GM19043 (cell line): ENCODE measurements around the gene TTC39B.

ENCODE experiments used
- ATAC-seq: cut with Tn5 transposase; IDR thresholded peaks from one replicate; pipeline ENCODE4 v1.9.1; 2021; ENCODE audit warnings: low read depth; ENCODE audit not compliant: unreplicated experiment

The TTC39B gene

DNA sequence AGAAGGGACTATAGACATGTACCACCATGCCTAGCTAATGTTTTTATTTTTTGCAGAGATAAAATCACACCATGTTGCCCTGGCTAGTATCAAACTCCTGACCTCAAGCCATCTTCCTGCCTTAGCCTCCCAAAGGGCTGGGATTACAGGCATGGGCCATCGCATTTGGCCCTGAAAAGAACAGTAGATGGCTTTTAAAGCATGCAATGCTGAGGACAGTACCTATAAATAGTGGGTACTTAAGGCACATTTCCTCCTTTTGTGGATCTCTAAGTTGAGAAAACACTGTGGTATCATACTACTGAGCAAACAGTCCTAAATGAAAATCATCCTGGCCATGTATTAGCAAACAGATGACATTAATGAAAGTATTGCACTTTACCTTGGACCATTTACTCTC is 119.4 kb downstream of the TTC39B start:
- no peak for ATAC-seq

DNA sequence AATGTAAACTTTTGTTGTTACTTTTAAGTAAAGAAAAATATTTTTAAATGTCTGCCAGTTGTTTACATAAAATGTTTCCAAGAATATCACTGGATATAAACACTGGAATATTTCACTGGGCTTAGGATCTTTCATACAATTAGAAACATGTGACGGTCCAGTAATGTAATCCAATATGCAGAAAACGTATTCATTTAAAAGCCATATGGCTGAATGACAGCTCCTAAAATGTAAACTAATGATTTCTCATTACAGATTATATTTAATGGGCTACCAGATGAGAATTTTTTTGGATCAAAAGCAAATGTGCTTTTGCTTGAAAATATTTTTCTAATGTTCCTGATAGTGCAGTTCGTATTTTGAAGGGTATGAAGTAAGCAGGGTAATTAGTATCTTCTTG is 124.3 kb downstream of the TTC39B start:
- no peak for ATAC-seq

DNA sequence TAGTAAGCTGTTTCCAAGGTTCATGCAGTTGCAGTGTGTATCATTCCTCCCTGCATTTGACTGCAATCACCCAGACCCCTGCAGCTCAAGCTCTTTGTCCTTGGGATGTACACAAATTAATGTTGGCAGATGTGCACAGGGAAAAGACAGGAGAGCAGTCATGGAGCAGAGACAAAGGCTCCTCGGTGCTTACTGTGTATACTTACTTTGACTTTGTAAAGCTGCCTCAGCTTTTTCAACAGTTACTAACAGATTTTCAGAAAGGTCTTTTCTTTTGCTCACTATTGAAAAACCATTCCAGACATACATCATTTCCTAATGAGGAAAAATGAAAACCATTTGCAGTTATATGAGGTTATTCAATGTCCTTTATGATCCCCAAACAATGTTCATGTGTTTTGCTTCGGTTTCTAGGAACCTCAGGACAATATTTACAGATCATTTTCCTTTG is 124.9 kb downstream of the TTC39B start:
- ATAC-seq: no peak

DNA sequence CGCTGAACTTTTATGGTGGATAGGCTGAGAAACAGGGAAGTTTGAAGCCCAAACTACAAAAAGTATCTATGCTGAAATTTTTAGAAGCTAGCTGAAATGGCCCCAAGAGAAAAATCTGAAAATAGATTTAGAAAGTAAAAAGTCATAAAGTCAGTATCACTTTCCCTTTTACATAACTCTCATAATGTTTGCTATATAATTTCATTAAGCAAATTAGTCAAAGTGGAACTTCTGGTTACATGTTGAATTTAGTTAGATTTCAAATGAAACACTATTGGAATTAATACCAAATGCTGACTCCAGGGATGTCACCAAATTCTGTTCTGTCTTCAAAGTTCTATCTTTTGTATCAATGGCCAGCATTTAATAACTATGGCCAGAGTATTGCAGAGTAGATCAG is 126.9 kb downstream of the TTC39B start:
- ATAC-seq: no peak

DNA sequence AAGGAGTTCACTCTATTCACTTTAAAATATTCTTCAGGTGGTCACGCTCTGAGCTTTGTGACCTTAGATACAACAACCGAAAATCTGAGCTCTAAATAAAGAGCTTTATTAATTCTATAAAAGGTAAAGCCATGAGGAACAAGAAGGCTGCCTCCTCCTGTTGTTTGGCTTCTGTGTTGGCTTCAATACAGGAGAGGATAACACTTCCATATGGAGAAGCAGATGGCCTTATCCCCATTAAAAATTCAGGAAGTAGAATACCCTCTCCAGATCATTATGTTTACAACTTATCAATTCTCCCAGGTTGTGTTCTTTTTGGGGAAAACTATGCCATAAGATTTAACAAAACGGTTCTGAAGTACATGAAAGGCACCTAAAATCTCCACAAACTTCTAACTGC is 128.4 kb downstream of the TTC39B start:
- ATAC-seq: no peak

DNA sequence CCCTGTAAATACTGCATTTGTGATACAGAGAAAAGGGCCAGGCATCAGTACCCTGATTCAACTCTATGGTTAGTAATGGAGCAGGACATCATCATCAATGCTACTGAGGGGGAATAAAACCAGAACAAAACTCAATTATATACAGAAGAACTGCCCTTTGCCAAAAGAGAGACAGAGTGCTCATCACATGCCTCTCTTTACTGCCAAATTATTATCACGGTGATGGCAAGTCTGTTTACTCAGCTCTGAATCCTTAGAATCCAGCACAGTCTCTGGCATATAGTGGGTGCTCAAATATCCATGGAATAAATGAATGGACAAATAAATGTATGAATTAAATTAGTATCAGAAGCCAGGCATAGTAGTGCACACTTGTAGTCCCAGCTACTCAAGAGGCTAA is 130.2 kb downstream of the TTC39B start:
- ATAC-seq: no peak

DNA sequence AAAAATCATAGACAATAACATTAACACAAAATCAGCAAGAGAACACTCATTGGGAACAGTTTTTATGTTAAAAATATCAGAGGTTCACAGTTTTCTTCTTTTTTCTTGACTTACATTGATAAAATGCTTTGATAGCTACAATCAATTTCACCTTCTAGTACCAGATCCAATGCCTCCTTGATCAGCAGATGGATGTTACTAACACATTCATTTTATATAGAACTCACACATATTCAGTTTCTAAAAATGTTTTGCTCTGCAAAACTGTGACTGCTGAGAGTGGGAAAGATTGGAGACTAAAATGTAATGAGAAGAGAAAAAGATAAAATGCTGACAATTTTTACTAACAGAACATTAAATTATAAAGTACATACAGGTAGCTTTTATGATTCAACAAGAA is 143.1 kb downstream of the TTC39B start:
- no peak for ATAC-seq

DNA sequence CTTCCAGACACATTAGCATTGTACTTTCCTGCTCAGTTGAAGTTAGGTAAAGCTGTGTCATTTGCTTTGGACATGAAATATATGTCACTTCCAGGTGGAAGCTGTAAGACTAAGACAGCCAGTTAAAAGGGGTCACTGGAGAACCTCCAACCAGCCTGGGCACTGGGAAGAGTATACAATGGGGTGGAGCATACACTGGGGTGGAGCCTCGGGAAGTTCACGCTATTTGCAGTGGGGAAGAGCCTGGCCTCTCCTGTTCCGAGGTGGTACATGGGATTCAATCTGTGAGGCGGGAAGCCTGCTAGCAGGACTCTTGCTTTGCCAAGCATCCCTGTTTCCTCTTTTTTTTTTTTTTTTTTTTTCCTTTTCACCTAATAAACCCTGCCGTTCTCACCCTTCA is 145.3 kb downstream of the TTC39B start:
- no peak for ATAC-seq

DNA sequence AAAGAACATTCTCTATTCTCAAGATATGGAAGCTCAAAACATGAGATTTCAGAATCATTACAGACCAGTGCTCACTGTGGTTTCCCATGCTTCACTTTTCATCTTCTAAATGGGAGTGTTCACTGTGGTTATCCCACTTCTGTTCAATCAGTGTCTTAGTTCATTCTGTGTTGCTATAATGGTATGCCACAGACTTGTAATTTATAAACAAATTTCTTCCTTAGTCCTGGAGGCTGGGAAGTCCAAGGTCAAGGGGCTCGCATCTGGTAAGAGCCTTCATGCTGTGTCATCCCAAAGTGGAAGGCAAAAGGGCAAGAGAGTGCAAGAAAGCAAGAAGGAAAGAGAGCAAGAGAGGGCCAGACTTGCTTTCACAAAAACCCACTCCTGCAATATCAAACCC is 146.3 kb downstream of the TTC39B start:
- ATAC-seq: no peak

DNA sequence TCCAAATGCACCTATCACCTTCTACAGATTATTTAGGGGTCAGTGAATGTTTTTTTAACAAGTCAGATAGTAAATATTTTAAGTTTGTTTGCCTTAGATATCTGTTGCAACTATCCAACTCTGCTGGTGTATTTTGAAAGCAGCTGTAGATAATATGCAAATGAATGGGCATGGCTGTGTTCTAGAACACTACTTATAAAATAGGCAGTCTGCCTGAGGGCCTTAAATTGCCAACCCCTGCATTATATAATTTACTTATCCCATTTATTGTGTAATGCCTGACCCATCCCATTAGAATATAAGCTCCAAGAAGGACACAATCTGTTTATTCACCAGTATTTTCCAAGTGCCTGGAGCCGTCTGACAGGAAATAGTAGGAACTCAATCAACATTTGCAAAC is 149.0 kb downstream of the TTC39B start:
- no peak for ATAC-seq

DNA sequence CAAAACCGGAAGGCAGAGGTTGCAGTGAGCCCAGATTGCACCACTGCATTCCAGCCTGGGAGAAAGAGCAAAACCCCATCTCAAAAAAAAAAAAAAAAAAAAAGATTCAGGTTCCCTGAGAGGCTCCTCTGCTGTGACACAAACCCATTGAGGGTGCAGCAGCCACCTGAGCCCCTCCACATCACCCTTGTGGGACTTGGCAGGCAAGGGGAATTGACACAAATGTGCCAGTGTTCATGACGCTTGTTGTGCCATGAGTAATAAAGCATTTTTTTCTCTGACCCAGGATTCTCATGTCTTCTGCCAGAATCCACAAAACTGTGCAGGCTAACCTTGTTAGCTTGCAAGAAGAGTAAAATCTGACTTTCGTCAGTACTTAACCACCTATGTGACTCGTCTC is 149.6 kb downstream of the TTC39B start:
- ATAC-seq: no peak

DNA sequence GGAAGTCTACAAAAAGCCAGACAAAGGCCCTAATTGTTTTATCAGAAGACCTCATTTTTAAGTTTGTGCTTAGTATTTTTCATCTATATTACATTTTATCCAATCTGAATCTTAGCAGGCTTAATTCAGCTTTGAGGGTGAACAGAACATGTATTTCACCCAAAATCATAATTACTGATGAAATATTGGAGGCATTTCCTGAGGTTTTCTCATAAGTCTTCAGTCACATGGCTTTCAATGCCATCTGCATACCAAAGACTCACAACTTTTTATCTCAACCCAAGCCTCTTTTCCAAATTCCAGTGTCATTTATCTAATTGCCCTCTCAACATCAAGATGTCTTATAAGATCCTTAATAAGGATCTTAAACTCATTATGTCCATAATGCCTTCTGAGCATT is 150.8 kb downstream of the TTC39B start:
- ATAC-seq: no peak

DNA sequence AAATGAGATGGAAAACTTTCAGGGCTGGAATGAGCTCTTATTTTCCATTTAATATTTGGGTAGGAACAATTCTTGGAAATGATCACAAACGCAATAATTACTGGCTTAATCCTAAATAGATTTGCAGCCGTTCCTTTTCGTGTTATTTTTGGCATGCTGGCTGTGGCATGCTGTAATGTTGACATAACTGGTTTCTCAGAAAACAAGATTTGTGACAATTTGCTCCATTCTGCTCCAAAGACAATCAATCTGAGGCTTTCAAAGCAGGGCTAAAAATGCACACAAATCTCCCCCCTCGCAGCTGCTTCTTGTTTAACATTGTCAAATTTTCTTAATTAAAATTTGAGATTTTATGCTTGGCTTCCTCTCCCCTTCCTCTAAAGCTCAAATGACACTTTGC is 151.2 kb downstream of the TTC39B start:
- no peak for ATAC-seq

DNA sequence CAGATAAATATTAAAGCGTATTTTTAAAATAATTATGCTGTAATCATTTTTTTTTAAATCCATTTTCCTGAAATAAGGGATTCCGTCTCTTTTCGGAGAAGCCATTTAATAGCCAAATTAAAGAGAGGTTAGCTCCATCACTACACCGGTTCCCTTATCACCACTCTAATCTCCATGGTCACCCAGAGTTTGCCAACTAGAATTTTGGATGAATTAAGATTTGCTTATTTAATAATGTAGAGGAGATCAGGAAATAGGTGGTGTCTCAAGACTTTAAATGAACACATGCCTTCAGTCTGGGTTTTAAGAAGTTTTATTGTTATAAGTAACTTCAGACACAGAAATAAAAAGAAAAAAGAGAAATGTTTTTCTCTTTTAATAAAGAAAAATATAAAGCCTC is 151.7 kb downstream of the TTC39B start:
- no peak for ATAC-seq

DNA sequence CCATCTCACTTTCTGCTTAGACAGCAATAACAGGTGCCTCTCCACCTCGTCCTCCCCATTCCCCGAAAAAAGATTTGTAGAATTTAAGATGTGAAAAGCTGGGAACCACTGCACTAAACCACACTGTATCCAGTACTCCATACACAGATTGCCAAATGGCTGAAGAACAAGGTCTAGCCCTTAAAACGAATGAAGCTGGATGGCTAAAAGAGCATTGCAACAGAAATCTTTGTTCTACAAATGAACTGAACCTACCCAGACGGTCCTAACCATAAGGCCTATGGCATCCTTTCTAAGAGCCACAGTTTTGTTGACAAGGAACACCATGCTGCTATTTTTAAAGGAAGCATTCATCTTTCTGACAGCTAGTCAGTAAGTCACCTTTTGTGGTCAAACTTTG is 152.3 kb downstream of the TTC39B start:
- ATAC-seq: no peak

DNA sequence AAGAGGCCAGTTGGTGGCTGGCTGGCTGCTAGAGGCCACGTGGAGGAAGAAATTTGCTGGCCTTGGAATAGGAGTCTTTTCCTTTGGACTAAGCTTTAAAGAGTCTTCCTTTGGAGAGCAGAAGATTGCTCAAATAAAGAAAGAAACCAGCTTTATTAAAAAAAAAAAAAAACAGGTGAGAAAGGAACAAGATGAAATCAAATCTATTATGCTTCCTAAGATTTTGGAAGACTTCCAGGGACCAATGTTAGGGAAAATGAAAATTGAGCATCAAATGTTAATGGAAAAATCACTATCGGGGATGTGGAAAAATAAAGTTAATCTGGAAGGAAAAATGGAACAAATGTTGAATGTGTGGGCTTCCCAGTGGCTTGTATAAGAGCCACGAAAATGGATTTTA is 153.1 kb downstream of the TTC39B start:
- no peak for ATAC-seq

DNA sequence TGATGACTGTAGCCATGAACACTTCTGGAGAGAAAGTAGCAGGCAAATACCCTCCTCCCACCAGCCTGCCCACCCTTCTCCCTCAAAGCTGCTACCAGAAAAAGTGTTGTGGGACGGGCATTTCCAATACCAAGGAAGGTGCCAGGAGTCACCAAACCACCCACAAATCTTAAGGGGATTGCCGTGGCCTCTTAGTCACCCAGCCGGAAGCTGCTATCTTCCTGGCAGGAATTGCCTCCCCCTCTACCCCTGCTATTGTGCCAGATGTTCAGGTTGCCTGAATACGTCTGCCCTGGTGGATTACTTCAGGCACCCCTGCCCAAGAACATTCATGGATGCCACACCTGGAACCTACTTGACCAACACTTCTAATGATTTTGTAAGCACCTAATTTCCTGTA is 156.1 kb downstream of the TTC39B start:
- ATAC-seq: no peak

DNA sequence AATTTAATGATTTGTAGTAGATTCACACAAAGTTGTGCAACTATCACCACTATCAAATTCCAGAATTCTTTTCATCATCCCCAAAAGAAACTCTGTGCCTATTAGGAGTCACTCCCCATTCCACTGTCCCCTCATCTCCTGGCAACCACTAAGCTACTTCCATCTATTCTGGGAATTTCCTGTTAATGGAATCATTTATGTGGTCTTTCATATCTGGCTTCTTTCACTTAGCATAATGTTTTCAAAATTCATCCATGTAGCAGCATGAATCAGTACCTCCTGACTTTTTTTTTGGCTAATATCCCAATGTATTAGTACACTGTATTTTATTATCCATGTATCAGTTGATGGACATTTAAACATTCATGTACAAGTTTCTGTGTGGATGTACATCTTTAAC is 157.6 kb downstream of the TTC39B start:
- no peak for ATAC-seq

DNA sequence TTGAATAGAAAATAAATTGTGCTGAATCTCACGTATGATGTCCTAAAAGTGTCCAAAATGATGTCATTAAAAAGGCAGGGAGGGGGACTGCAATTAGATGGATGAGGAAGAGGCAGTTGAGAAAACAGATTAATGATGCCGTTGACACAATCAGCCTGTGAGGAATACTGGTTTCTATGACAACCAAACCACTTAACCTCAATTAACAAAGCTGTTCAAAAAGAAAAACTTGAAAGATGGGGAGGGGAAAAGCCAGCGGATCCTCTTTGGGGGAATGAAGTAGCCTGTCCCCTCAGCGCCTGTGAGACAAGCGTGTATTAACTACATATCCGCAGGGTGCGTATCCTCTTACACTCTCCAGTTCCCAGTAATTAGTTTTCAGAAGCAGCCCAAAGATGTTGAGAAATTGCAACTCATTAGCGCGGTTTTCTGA is 160.7 kb downstream of the TTC39B start:
- no peak for ATAC-seq

DNA sequence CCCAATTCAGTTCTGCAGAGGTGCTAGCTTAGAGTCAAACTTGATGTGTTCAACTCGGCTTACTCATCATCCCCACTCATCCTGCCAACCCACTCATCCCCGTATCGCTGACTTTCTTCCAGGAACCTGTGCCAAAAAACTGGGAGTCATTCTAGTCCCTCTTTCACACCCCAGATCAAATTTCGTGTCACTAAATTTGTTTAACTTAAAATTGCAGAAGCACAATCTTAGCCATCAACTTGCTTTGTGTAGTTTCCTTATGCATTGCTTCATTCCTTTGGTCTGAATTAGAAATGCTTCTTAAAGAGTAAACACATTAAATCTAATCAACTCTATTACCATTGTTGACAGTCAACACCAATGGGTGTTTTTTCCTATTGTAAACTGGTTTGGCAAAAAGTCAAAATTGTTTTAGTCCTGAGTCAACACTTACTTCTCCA is 162.4 kb downstream of the TTC39B start:
- ATAC-seq: no peak

DNA sequence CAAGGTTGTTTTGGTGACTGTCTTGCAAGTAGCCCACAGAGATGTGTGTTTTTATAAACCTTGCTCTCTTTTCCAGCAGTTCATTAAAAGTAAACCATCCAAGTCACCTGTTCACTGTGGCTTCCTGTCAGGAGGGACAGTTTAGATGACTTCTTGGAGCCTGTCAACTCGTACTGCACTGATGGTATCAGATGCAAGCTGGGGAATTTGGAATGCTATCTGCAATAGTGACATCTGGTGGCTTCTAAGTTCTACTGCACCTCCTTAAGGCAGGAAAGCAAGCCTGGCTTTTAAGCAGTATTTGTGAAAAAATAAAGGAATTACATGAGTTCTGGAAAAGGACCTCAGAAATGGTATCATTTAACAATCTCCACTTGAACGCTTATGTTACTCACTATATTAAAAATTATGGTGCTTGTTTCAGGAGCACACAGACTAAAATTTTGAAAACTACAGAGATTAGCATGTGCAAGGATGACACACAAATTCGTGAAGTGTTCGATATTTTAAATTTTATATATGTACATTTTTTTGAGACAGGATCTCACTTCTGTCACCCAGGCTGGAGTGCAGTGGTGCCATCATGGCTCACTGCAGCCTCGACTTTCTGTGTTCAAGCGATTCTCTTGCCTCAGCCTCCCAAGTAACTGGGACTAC is 164.0 kb downstream of the TTC39B start:
- ATAC-seq: peak; percentile 94

DNA sequence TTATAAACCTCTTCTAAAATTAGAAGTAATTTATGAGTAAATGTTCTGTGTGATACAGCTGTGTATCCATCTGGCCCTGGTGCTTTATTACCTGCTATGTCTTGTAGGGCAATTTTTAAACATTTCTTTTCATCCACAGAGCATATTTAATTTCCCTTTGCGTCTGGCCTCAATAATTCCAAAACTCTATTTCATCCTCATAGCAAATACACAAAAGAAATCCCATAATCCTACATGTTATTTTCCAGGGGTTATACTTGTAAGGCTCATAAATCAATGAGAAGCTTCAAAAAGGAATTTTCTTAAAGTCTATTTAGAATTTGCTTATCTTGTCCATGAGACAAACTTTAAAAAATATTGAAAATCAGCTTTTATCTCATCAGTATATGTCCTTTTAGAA is 167.0 kb downstream of the TTC39B start:
- no peak for ATAC-seq

DNA sequence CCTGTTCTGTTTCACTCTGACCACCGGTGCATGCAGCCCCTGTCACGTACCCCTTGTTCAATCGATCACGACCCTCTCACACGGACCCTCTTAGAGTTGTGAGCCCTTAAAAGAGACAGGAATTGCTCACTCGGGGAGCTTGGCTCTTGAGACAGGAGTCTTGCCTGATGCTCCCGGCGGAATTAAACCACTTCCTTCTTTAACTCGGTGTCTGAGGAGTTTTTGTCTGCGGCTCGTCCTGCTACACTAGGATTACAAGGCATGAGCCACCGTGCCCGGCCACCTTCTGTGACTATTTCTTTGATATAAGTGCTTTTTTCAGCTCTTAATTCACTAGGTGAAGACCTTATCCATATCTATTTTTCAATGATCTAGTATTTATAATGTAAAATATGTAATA is 167.5 kb downstream of the TTC39B start:
- no peak for ATAC-seq
